HG02588 (cell line): ENCODE measurements around the gene SH3PXD2A.

Source experiments
- ATAC-seq: cut with Tn5 transposase; IDR thresholded peaks from one replicate; pipeline ENCODE4 v1.9.1; 2021; ENCODE audit warnings: mild to moderate bottlenecking, moderate library complexity; ENCODE audit not compliant: unreplicated experiment

The SH3PXD2A gene

GRCh38 chr10:103879409-103879808 is 24.0 kb upstream of the SH3PXD2A start:
- no peak for ATAC-seq

- no peak for ATAC-seq
These were observed 22.5 kb upstream of the SH3PXD2A start for GRCh38 chr10:103877861-103878260.

- no peak for ATAC-seq
These were observed 20.8 kb upstream of the SH3PXD2A start for GRCh38 chr10:103876155-103876554.

GRCh38 chr10:103874730-103875129 is 19.4 kb upstream of the SH3PXD2A start:
- no peak for ATAC-seq

GRCh38 chr10:103872137-103872931 is 17.0 kb upstream of the SH3PXD2A start:
- no peak for ATAC-seq

- ATAC-seq: no peak
These were observed 15.6 kb upstream of the SH3PXD2A start for GRCh38 chr10:103871006-103871405.

GRCh38 chr10:103870516-103870915 is 15.1 kb upstream of the SH3PXD2A start:
- no peak for ATAC-seq

- no peak for ATAC-seq
These were observed 14.0 kb upstream of the SH3PXD2A start for GRCh38 chr10:103869336-103869735.

GRCh38 chr10:103868200-103868599 is 12.8 kb upstream of the SH3PXD2A start:
- ATAC-seq: no peak

- ATAC-seq: no peak
These were observed 6.1 kb upstream of the SH3PXD2A start for GRCh38 chr10:103861505-103861904.

- ATAC-seq: peak; percentile 61
These were observed 4.0 kb upstream of the SH3PXD2A start for GRCh38 chr10:103859161-103860086.

GRCh38 chr10:103858360-103858759 is 3.0 kb upstream of the SH3PXD2A start:
- ATAC-seq: no peak

- no peak for ATAC-seq
These were observed 1.4 kb upstream of the SH3PXD2A start for GRCh38 chr10:103856797-103857170.

- ATAC-seq: no peak
These were observed 748 bp upstream of the SH3PXD2A start for GRCh38 chr10:103855852-103856796.

GRCh38 chr10:103854686-103855391 is 537 bp downstream of the SH3PXD2A start:
- no peak for ATAC-seq

GRCh38 chr10:103854265-103854685 is 1.1 kb downstream of the SH3PXD2A start:
- no peak for ATAC-seq

- ATAC-seq: no peak
These were observed 1.7 kb downstream of the SH3PXD2A start for GRCh38 chr10:103853428-103854264.

- ATAC-seq: no peak
These were observed 2.5 kb downstream of the SH3PXD2A start for GRCh38 chr10:103852856-103853255.

- ATAC-seq: no peak
These were observed 3.1 kb downstream of the SH3PXD2A start for GRCh38 chr10:103852189-103852711.
